GM18519 (cell line): Measurements from ENCODE around the gene ARPIN.
"Not testable (repeated sequence)": the region's sequence is repeated elsewhere in the genome, so short reads cannot be mapped to it uniquely, and the experiment has no call there.

Experiments used
- ATAC-seq: cut with Tn5 transposase; IDR thresholded peaks from one replicate; pipeline ENCODE4 v1.9.1; 2021; ENCODE audit warnings: mild to moderate bottlenecking, moderate library complexity; ENCODE audit not compliant: unreplicated experiment, low FRiP score

Gene ARPIN

GRCh38 chr15:89912674-89913396 lies at the start of gene ARPIN:
ARPIN (minus strand) TSS chr15:89912952; CDS start chr15:89912835, 117 bp downstream.
- ATAC-seq, result no peak

GRCh38 chr15:89958107-89958805 lies 45.5 kb upstream of the ARPIN start:
- ATAC-seq, result no peak

- ATAC-seq, result not testable (repeated sequence)
Observed at GRCh38 chr15:89955449-89955998, 42.8 kb upstream of the ARPIN start.

DNA sequence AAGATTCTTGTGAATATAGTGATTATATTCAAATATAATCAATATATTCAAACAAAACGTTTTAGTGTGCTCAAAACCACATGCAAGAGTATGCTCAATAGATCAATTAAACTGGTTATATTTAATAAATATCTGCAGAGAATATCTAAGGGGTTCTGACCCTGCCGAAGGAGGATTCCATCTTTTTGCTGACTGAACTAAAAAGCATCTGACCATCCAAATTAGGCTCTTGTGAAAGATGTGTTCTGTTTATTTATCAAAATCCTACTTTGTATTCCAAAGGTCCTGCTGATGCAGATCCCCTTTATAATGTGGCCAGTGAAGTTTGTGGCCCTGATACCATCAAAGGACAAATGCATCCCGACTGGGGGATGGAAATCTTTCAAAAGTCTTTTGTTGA lies 41.8 kb upstream of the ARPIN start:
- no peak for ATAC-seq

DNA sequence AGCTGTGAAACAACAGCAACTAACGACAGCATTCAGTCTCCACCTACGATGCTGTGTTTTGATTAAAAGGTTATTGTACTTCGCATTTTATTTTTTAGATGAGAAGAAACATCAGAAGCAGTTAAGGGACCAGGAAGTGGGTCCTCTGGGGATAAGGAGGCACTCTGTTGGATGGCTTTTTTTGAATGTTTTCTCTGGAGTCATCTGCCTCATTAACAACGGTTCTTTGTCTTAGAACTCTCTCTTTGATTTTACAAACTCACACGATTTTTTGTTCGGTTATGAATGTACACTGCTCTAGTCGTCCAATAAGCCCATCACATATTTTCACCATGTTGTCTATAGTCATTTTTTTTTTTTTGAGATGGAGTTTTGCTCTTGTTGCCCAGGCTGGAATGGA lies 36.0 kb upstream of the ARPIN start:
- ATAC-seq, result no peak

GRCh38 chr15:89947385-89947784 lies 34.6 kb upstream of the ARPIN start:
- ATAC-seq, result no peak

- no peak for ATAC-seq
Observed at GRCh38 chr15:89946681-89947299, 34.0 kb upstream of the ARPIN start.

GRCh38 chr15:89943721-89944120 lies 31.0 kb upstream of the ARPIN start:
- ATAC-seq, result not testable (repeated sequence)

- ATAC-seq, result no peak
Observed at GRCh38 chr15:89939910-89940309, 27.2 kb upstream of the ARPIN start.

GRCh38 chr15:89939377-89939776 lies 26.6 kb upstream of the ARPIN start:
- ATAC-seq, result not testable (repeated sequence)

DNA sequence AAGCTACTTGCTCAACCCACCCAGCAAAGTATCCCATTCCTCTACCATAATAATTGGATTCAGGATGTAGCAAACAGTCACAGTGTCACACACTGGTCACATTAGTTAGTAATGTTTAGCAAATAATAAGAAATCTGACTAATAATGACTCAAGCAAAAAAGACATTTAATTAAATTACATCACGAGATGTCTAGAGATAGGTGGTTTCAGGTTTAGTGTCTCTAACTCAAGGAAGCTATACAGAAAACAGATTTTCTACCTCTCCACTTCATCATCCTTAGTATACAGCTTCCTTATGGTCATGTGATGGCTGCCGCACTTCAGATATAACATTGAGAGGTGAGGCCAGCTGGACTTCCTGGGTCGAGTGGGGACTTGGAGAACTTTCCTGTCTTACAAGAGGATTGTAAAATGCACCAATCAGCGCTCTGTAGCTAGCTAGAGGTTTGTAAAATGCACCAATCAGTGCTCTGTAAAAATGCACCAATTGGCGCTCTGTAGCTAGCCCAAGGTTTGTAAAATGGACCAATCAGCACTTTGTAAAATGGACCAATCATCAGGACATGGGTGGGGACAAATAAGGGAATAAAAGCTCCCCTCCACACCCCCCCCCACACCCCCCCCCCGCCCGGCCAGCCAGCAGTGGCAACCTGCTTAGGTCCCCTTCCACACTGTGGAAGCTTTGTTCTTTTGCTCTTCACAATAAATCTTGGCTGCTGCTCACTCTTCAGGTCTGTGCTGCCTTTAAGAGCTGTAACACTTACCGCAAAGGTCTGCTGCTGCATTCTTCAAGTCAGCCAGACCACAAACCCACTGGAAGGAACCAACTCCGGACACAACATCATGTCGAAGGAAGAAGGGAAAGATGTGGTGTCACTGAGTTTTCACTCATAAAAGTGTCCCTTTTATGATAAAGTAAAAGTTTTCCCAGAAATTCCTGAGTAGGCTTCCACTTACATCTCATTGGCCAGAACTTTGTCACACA lies 24.9 kb upstream of the ARPIN start:
- ATAC-seq, result no peak

GRCh38 chr15:89936786-89937265 lies 24.1 kb upstream of the ARPIN start:
- ATAC-seq, result no peak

- ATAC-seq, result no peak
Observed at GRCh38 chr15:89936051-89936785, 23.5 kb upstream of the ARPIN start.

- ATAC-seq, result no peak
Observed at GRCh38 chr15:89932880-89933279, 20.1 kb upstream of the ARPIN start.

- ATAC-seq, result no peak
Observed at GRCh38 chr15:89928421-89928820, 15.7 kb upstream of the ARPIN start.

DNA sequence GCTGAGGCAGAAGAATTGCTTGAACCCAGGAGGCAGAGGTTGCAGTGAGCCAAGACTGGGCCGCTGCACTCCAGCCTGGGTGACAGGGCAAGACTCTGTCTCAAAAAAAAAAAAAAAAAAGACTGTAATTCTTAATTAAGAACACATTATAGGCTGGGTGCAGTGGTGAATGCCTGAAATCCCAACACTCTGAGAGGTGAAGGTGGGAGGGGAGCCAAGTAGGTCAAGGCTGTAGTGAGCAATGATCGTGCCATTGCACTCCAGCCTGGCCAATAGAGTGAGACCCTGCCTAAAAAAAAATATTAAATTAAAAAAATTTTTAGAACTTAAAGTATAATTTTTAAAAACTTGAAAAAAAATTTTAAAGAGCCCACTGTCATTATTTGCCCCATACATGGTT lies 13.4 kb upstream of the ARPIN start:
- no peak for ATAC-seq

DNA sequence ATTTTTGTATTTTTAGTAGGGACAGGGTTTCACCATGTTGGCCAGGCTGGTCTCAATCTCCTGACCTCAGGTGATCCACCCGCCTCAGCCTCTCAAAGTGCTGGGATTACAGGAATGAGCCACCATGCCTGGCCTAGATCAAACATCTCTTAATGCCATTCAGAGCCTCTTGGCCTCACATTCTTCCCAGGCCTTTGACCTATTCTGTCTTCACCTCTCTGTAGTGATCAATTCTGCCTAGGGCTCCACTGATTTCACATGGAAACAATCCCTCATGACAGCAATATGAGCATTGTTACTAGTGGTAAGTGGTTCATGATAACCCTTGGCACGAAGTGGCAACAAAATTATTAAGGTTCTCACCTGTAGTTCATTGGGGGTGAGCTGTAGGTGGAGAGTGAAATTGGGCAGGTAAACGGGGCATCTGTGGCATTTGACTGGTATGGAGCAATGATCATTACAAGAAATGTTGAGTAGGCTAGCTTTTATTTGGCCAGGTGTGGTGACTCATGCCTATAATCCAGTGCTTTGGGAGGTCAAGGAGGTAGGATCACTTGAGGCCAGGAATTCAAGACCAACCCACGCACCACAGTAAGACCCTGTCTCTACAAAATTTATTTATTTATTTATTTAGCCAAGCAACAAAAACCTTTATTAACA lies 4.8 kb upstream of the ARPIN start:
- no peak for ATAC-seq

DNA sequence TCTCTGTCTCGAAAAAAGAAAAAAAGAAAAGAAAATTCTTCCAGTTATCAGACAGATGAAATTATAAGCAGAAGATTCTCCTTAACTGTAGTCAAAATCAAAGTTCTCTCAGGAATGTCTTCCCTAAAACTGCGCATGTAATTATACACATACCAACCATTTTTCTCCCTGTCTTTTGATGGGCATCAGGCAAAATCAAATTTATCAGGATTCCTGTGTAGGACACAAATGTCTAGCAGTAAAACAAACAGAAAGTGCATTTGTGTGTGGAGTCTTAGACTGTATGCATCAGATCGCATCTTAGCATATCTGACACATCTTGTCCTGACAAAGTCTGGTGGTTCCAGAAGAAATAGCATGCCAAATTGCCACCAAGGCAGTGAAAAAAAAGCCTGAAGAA lies 3.9 kb upstream of the ARPIN start:
- no peak for ATAC-seq

DNA sequence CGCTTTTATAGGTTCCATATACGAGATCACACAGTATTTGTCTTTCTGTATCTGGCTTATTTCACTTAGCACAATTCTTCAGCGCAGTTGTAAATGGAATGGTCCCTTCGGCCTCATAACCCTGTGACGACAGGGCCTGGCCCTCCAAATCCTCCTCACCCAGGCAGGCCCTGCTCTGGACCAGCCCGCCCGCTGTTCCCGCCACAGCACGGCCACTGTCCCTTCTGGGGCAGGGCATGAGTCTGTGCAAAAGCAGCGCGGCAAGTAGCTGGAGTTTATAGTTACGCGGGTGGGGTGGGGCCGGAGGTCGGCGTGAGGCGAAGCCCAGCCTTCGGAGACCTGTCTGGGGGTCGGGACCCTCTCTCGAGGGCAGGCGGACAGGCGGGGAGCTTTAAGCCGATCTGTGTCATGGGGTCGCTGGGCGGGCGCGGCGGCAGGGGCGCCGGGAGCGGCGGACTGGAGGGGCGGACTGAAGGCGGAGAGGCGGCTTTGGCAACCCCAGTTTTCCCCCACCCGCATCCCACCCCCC lies 543 bp downstream of the ARPIN start:
- no peak for ATAC-seq
